Esophagus muscularis mucosa (tissue), 3 donors: Measurements from ENCODE around the gene MADD.

Experiments used
- POLR2AphosphoS5 ChIP-seq, 2 donors: sonication (generic); formaldehyde crosslinking; IDR thresholded peaks; one replicate each; pipeline ENCODE4 v1.6.1; 2017; ENCODE audit warnings: antibody characterized with exemption in 2 of 2
- TF ChIP-seq, protein P1 (sequence below), 3 experiments: fragments of 200-600 bp in 2 of 3; fragments of 450-650 bp in 1 of 3; sonication (generic) in 2 of 3; IDR thresholded peaks; one replicate each; pipeline ENCODE4 v1.5.1; 2017 to 2019; ENCODE audit warnings: antibody characterized with exemption in 3 of 3, mild to moderate bottlenecking in 2 of 3, moderate library complexity in 1 of 3

- TF ChIP-seq POLR2AphosphoS5 (IDR thresholded peaks at IDR 0.05), result no peak
- TF ChIP-seq, protein P1, sequence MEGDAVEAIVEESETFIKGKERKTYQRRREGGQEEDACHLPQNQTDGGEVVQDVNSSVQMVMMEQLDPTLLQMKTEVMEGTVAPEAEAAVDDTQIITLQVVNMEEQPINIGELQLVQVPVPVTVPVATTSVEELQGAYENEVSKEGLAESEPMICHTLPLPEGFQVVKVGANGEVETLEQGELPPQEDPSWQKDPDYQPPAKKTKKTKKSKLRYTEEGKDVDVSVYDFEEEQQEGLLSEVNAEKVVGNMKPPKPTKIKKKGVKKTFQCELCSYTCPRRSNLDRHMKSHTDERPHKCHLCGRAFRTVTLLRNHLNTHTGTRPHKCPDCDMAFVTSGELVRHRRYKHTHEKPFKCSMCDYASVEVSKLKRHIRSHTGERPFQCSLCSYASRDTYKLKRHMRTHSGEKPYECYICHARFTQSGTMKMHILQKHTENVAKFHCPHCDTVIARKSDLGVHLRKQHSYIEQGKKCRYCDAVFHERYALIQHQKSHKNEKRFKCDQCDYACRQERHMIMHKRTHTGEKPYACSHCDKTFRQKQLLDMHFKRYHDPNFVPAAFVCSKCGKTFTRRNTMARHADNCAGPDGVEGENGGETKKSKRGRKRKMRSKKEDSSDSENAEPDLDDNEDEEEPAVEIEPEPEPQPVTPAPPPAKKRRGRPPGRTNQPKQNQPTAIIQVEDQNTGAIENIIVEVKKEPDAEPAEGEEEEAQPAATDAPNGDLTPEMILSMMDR (IDR thresholded peaks at IDR 0.05), result no peak
Observed at GRCh38 chr11:47251751-47252150, 18.2 kb upstream of the MADD start.
